Measurements from ENCODE around the gene HLA-DMA. TPM values are rescaled to one million over a fixed set of nuclear protein-coding genes. Genes with fewer than 3 reads are reported as not detected.
"Not testable (repeated sequence)": the region's sequence is repeated elsewhere in the genome, so short reads cannot be mapped to it uniquely, and the experiment has no call there.

HLA-DMA gene
- total and polyA plus RNA-seq, 9 donors: 5.7 to 162 (median 19.2) TPM

DNA sequence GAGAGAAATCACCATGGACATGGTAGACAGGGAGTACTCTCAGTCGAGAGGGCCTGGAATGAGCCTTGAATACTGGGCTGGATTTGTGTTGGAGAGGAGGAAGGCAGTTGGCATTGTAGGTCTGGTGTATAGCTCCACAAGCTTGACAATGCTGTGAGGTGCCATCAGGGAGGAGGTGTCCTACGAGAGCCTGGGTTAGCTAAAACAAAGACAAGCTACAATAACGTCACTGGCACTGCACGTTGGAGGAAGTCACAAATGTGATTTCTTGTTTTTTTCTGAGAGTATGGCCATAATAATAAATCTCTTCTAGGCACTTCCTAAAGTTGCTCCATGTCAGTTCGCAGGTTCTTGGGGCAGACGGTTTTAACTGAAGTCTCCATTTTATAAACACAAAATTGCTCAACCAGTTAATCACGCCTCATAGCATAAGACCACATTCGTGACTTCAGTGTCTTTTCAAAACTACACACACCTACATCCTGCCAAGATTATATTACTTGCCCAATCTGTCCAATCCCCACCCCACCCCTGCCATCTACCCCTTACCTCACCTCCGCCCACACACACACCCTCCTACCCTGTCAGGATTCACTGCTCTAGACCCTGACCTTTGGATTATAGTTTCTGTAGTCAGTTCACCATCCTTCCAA lies 7.7 kb downstream of the HLA-DMA start:
- TF ChIP-seq, protein P1, sequence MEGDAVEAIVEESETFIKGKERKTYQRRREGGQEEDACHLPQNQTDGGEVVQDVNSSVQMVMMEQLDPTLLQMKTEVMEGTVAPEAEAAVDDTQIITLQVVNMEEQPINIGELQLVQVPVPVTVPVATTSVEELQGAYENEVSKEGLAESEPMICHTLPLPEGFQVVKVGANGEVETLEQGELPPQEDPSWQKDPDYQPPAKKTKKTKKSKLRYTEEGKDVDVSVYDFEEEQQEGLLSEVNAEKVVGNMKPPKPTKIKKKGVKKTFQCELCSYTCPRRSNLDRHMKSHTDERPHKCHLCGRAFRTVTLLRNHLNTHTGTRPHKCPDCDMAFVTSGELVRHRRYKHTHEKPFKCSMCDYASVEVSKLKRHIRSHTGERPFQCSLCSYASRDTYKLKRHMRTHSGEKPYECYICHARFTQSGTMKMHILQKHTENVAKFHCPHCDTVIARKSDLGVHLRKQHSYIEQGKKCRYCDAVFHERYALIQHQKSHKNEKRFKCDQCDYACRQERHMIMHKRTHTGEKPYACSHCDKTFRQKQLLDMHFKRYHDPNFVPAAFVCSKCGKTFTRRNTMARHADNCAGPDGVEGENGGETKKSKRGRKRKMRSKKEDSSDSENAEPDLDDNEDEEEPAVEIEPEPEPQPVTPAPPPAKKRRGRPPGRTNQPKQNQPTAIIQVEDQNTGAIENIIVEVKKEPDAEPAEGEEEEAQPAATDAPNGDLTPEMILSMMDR (IDR thresholded peaks at IDR 0.05): no peak
- TF ChIP-seq POLR2A (IDR thresholded peaks at IDR 0.05) (no peak), EP300 (IDR thresholded peaks at IDR 0.05) (no peak)
- Histone ChIP-seq H3K27me3 (no peaks in the 10 kb centered on the region), H3K4me3 (no peak overlapping the region), H3K36me3 (no peaks in the 10 kb centered on the region), H3K4me1 (ENCODE audit: insufficient read depth) (no peaks in the 10 kb centered on the region), H3K27ac (no peak overlapping the region), H3K9me3 (peaks cover 0 to 8% of the 10 kb centered on the region in 2 donors)
- intact Hi-C loops (cut with DNase I): no loop called here
- no peak for DNase-seq
- WGBS, 3 donors: 84 to 91% (median 88%) methylated on average over 9 of the region's 9 CpGs

DNA sequence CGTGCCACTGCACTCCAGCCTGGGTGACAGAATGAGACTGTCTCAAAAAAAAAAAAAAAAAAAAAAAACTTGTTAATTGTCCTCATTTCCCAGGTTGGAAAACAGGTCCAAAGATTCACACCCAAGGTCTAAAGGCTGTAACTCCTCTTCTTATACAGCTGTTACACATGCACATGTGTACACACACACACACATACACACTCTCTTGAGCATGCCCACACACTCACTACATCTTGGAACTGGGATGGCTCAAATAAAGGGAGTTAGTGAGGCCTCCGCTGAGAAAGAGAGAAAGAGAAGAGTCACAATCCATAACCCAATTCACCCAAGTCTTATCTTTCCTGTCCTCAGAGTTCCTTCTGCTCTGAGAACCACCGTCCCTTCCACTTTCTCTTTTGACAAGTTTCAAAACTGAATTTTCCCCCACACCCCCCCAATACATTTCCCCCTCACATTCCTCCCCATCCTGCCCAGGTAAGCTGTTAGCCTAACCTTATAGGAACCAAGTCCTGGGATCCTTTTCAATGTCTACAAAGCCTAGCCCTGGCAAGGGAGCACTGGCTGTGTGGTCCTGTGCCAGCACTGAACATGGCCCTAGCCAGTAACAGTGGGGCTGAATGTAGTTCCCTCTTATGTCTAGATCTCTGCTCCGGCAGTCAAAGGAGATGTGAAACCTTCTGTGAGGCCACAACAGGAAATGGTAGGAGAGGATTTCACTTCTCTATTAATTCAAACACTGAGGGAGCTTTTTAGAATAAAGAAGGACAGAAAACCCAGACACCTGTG lies 8.8 kb downstream of the HLA-DMA start:
- no peak for DNase-seq
- Histone ChIP-seq H3K4me3 (no peak overlapping the region), H3K9me3 (peaks cover 0 to 8% of the 10 kb centered on the region in 2 donors), H3K27ac (no peak overlapping the region), H3K4me1 (ENCODE audit: insufficient read depth) (no peaks in the 10 kb centered on the region), H3K36me3 (no peaks in the 10 kb centered on the region), H3K27me3 (no peaks in the 10 kb centered on the region)
- intact Hi-C loops (cut with DNase I): no loop called here
- TF ChIP-seq EP300 (IDR thresholded peaks at IDR 0.05) (no peak), POLR2A (IDR thresholded peaks at IDR 0.05) (no peak)
- TF ChIP-seq, protein P1 (IDR thresholded peaks at IDR 0.05): no peak
- WGBS, 3 donors: 81 to 82% (median 82%) methylated on average over 4 of the region's 4 CpGs

DNA sequence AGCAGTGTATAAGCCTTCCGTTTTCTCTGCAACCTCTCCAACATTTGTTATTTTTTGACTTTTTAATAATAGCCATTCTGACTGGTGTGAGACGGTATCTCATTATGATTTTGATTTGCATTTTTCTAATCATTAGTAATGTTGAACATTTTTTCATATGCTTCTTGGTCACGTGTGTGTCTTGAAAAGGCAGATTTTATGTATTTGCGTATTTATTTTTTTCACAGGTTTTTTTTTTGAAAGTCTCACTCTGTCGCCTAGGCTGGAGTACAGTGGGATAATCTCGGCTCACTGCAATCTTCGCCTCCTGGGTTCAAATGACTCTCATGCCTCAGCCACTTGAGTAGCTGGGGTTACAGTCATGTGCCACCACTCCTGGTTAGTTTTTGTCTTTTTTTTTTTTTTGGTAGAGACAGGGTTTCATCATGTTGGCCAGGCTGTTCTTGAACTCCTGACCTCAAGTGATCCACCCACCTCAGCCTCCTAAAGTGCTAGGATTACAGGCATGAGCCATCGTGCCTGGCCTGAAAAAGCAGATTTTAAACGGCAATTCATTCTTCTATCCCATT lies 10.3 kb downstream of the HLA-DMA start:
- DNase-seq; H3K27ac ChIP-seq; intact Hi-C loops (cut with DNase I); H3K4me1 ChIP-seq (ENCODE audit: insufficient read depth); H3K4me3 ChIP-seq; H3K9me3 ChIP-seq; H3K36me3 ChIP-seq; H3K27me3 ChIP-seq: not testable (repeated sequence)
- 81 to 85% (median 83%) methylated on average over 9 of the region's 9 CpGs for WGBS, 3 donors

DNA sequence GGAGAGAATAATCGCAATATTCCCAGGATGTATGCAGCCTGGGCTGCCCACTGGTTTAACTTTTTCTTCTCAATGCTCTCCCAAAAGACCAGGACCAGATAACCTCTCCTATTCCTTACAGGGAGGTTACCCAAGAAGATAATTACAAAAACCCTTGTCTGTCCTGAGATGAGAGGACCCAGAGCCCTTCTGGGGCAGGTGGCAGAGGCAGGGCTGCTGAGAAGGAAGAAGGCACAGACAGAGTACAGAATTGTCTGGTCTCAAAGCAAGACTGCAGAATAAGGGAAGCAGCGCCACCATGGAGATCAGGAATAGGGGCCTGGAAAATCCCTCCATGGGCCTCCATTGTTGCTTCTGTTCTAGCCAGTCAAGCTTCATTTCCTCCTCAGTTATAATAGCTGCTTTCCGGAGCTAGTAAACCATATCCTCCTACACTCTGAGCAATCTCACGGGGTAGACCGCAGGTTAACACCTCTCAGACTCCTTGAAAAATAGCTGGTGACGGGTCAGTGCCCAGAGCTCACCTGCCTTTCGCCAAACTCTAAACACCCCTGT lies 11.6 kb downstream of the HLA-DMA start:
- H3K9me3 ChIP-seq: peaks cover 0 to 8% of the 10 kb centered on the region in 2 donors
- H3K36me3 ChIP-seq: no peaks in the 10 kb centered on the region
- H3K4me1 ChIP-seq (ENCODE audit: insufficient read depth): no peaks in the 10 kb centered on the region
- 63 to 66% (median 65%) methylated on average over 7 of the region's 7 CpGs for WGBS, 3 donors
- H3K27me3 ChIP-seq: no peaks in the 10 kb centered on the region
- no peak overlapping the region for H3K27ac ChIP-seq
- no peak overlapping the region for H3K4me3 ChIP-seq
- TF ChIP-seq, protein P1 (IDR thresholded peaks at IDR 0.05): no peak
- TF ChIP-seq POLR2A (IDR thresholded peaks at IDR 0.05): no peak
- no peak for TF ChIP-seq EP300 (IDR thresholded peaks at IDR 0.05)
- no peak for DNase-seq
- intact Hi-C loops (cut with DNase I): no loop called here
